A673 (cell line): ENCODE data around the gene SCUBE1. TPM values are rescaled to one million over a fixed set of nuclear protein-coding genes. Genes with fewer than 3 reads are reported as not detected.

Experiments
- BruUV-seq: library from RNA; stranded (reverse); fragments of 400-500 nt; replicated peaks from 2 replicates; lab custom pipeline; 2021; lab: Mats Ljungman, UMichigan
- CTCF ChIA-PET: fragments of 300-600 bp; sonication (Branson Sonifier 250); formaldehyde crosslinking; loops from one replicate; lab custom pipeline; 2022; ENCODE audit warnings: antibody characterized with exemption; lab: Charles Lee
- POLR2A ChIA-PET: fragments of 300-600 bp; sonication (Branson Sonifier 250); formaldehyde crosslinking; loops from one replicate; lab custom pipeline; 2022; ENCODE audit warnings: antibody characterized with exemption; ENCODE audit not compliant: low non-redundant PET; lab: Charles Lee
- DNase-seq: peaks from one replicate; pipeline ENCODE4 v3.0.0-alpha.2; 2015; ENCODE audit warnings: low spot score
- H3K27ac ChIP-seq: fragments of 200-600 bp; sonication (generic); 2 replicates; pipeline ENCODE4 v1.5.1; 2016; ENCODE audit warnings: mixed run types, low read depth, mild to moderate bottlenecking, mixed read lengths, antibody characterized with exemption, low read length; ENCODE audit not compliant: poor library complexity, severe bottlenecking
- H3K27me3 ChIP-seq: fragments of 200-600 bp; sonication (generic); replicated peaks from 2 replicates; pipeline ENCODE4 v1.6.1; 2017; ENCODE audit warnings: mixed run types, low read depth, mild to moderate bottlenecking, mixed read lengths, antibody characterized with exemption, low read length; ENCODE audit not compliant: insufficient read depth, poor library complexity
- H3K36me3 ChIP-seq: fragments of 200-600 bp; sonication (generic); 2 replicates; pipeline ENCODE4 v1.6.1; 2016; ENCODE audit warnings: mixed run types, mild to moderate bottlenecking, mixed read lengths, antibody characterized with exemption, low read length; ENCODE audit not compliant: insufficient read depth, poor library complexity, severe bottlenecking
- H3K4me1 ChIP-seq: fragments of 200-600 bp; sonication (generic); 2 replicates; pipeline ENCODE4 v1.6.1; 2017; ENCODE audit warnings: mixed run types, mild to moderate bottlenecking, mixed read lengths, antibody characterized with exemption, low read length; ENCODE audit not compliant: insufficient read depth, poor library complexity, severe bottlenecking
- H3K4me3 ChIP-seq: fragments of 200-600 bp; sonication (generic); 2 replicates; pipeline ENCODE4 v1.5.1; 2016; ENCODE audit warnings: low read depth, mixed run types, mild to moderate bottlenecking, mixed read lengths, low read length; ENCODE audit not compliant: poor library complexity, severe bottlenecking
- H3K9me3 ChIP-seq: fragments of 200-600 bp; sonication (generic); 2 replicates; pipeline ENCODE4 v1.6.1; 2016; ENCODE audit warnings: mixed run types, low read depth, mild to moderate bottlenecking, mixed read lengths, antibody characterized with exemption, low read length; ENCODE audit not compliant: poor library complexity, severe bottlenecking
- CTCF ChIP-seq: fragments of 300-800, 200-600 bp; sonication (generic); conservative IDR thresholded peaks from 2 replicates; pipeline ENCODE4 v1.5.1; 2017; ENCODE audit warnings: low read depth, mild to moderate bottlenecking, antibody characterized with exemption, low read length, moderate library complexity, mixed read lengths
- EZH2 ChIP-seq: fragments of 200-600 bp; sonication (generic); IDR thresholded peaks from 2 replicates; pipeline ENCODE4 v1.6.1; 2017; ENCODE audit warnings: borderline replicate concordance, low read depth, mild to moderate bottlenecking, mixed read lengths, antibody characterized with exemption, low read length; ENCODE audit not compliant: poor library complexity, severe bottlenecking
- intact Hi-C: fragments of 100-400 bp; cut with micrococcal nuclease; formaldehyde crosslinking; loops from one replicate; pipeline ENCODE4 v1.10.0; 2022; ENCODE audit not compliant: unreplicated experiment
- total RNA-seq: library from RNA; stranded (reverse); gene quantifications from 2 replicates; pipeline ENCODE4 v1.2.3, GENCODE V29; 2021

The SCUBE1 gene
- total RNA-seq, 1 experiment from 2014 or later = 0.24 TPM

- TF ChIP-seq CTCF (no peak), EZH2 (no peak)
- Histone ChIP-seq H3K27ac (no peak overlapping the region), H3K9me3 (no peaks in the 10 kb centered on the region), H3K4me3 (no peak overlapping the region), H3K27me3 (peaks cover 34% of the 10 kb centered on the region), H3K4me1 (no peaks in the 10 kb centered on the region), H3K36me3 (no peaks in the 10 kb centered on the region)
- intact Hi-C loops = no loop called here
- ChIA-PET POLR2A (no interaction called here), CTCF (no interaction called here)
- no peak for DNase-seq
- BruUV-seq = no TSS peak
These were observed 32.8 kb upstream of the SCUBE1 start for GRCh38 chr22:43375951-43376455.

- Histone ChIP-seq H3K9me3 (no peaks in the 10 kb centered on the region), H3K4me1 (no peaks in the 10 kb centered on the region), H3K27ac (no peak overlapping the region), H3K4me3 (no peak overlapping the region), H3K36me3 (no peaks in the 10 kb centered on the region), H3K27me3 (peaks cover 44% of the 10 kb centered on the region)
- POLR2A ChIA-PET = no interaction called here
- intact Hi-C loops = no loop called here
- CTCF ChIA-PET = no interaction called here
- no peak for DNase-seq
- TF ChIP-seq CTCF = no peak
- no peak for TF ChIP-seq EZH2
- BruUV-seq = no TSS peak
These were observed 26.9 kb upstream of the SCUBE1 start for GRCh38 chr22:43370036-43370435.

GRCh38 chr22:43365715-43366440 lies 22.7 kb upstream of the SCUBE1 start:
- Histone ChIP-seq H3K27me3 (peaks cover 35% of the 10 kb centered on the region), H3K4me3 (no peak overlapping the region), H3K36me3 (no peaks in the 10 kb centered on the region), H3K9me3 (no peaks in the 10 kb centered on the region), H3K4me1 (no peaks in the 10 kb centered on the region), H3K27ac (no peak overlapping the region)
- TF ChIP-seq CTCF (no peak), EZH2 (no peak)
- BruUV-seq = no TSS peak
- DNase-seq = no peak
- ChIA-PET CTCF (no interaction called here), POLR2A (interaction anchor here (0.7 kb wide), 1 partner anchor 27 kb away, joined by 3 read pairs; no protein-coding TSS in a partner anchor)
- intact Hi-C loops = no loop called here
